ENCODE results near the gene MOBP.
A peak's percentile ranks its signal among the peaks of the same experiment; 100 is the strongest.

DNA sequence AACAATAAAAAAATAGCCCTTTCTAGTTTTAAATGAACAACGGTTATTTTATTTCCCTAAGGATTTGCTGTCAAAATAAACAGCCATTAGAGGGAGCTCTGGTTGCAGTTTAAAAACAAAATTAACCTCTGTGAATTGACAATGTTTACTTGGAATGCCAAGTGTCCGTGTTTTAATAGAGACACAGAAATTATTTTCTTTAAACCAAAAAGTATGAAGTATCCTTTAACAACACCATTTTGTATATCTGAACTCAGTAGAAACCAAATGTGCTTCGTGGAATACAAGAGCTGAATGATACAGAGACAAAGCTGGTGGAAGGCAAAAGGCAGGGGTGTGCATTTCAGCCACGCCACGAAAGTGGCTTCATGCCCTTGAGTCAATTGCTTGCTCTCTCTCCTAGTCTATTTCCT is 74.4 kb downstream of the MOBP start:
- TF ChIP-seq, protein P1, sequence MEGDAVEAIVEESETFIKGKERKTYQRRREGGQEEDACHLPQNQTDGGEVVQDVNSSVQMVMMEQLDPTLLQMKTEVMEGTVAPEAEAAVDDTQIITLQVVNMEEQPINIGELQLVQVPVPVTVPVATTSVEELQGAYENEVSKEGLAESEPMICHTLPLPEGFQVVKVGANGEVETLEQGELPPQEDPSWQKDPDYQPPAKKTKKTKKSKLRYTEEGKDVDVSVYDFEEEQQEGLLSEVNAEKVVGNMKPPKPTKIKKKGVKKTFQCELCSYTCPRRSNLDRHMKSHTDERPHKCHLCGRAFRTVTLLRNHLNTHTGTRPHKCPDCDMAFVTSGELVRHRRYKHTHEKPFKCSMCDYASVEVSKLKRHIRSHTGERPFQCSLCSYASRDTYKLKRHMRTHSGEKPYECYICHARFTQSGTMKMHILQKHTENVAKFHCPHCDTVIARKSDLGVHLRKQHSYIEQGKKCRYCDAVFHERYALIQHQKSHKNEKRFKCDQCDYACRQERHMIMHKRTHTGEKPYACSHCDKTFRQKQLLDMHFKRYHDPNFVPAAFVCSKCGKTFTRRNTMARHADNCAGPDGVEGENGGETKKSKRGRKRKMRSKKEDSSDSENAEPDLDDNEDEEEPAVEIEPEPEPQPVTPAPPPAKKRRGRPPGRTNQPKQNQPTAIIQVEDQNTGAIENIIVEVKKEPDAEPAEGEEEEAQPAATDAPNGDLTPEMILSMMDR (IDR thresholded peaks at IDR 0.05), result peak in 11 of 12 donors; percentile 25 to 59 (median 52)
- no peak for TF ChIP-seq POLR2A (IDR thresholded peaks at IDR 0.05)

All from heart left ventricle (tissue), 13 donors.